Suprapubic skin (tissue), 4 donors: Measurements from ENCODE around the gene UNC13D. TPM values are rescaled to one million over a fixed set of nuclear protein-coding genes. Genes with fewer than 3 reads are reported as not detected.

ENCODE experiments used
- DNase-seq, 2 donors: peaks; one replicate each; pipeline ENCODE4 v3.0.0-alpha.2; 2019; ENCODE audit warnings: low spot score in 2 of 2
- H3K27ac ChIP-seq: fragments of 200-600 bp; sonication (generic); one replicate; pipeline ENCODE4 v1.5.1; 2019
- H3K27me3 ChIP-seq: fragments of 200-600 bp; sonication (generic); one replicate; pipeline ENCODE4 v1.5.1; 2019
- H3K36me3 ChIP-seq: fragments of 200-600 bp; sonication (generic); one replicate; pipeline ENCODE4 v1.5.1; 2019
- H3K4me1 ChIP-seq: fragments of 200-600 bp; sonication (generic); one replicate; pipeline ENCODE4 v1.5.1; 2019
- H3K4me3 ChIP-seq: fragments of 200-600 bp; sonication (generic); one replicate; pipeline ENCODE4 v1.5.1; 2019; ENCODE audit warnings: mild to moderate bottlenecking
- H3K9me3 ChIP-seq: fragments of 200-600 bp; sonication (generic); one replicate; pipeline ENCODE4 v1.5.1; 2019
- CTCF ChIP-seq, 2 donors: fragments of 200-600 bp in 1 of 2; fragments of 450-650 bp in 1 of 2; sonication (generic) in 1 of 2; IDR thresholded peaks; one replicate each; pipeline ENCODE4 v1.5.1; 2016 to 2019; ENCODE audit warnings: antibody characterized with exemption in 2 of 2, mild to moderate bottlenecking in 1 of 2, moderate library complexity in 1 of 2
- EP300 ChIP-seq: sonication (generic); formaldehyde crosslinking; IDR thresholded peaks from one replicate; pipeline ENCODE4 v1.6.1; 2017; ENCODE audit warnings: antibody characterized with exemption
- POLR2A ChIP-seq, 2 donors: fragments of 450-650 bp; IDR thresholded peaks; one replicate each; pipeline ENCODE4 v1.6.1; 2017; ENCODE audit warnings: antibody characterized with exemption in 2 of 2, mild to moderate bottlenecking in 2 of 2, moderate library complexity in 2 of 2
- POLR2AphosphoS5 ChIP-seq, 3 donors: sonication (generic); formaldehyde crosslinking; IDR thresholded peaks; one replicate each; pipeline ENCODE4 v1.6.1; 2017; ENCODE audit warnings: antibody characterized with exemption in 3 of 3
- WGBS: methylation state at CpG from one replicate; pipeline ENCODE4 v1.1.5; 2018; 5-methylcytosine and 5-hydroxymethylcytosine counted together
- total RNA-seq, 4 donors: library from RNA; depleted of rRNA; stranded (reverse); fragments of >200 nt; gene quantifications; one replicate each; pipeline ENCODE4 v1.1.0, GENCODE V29; 2016

Gene UNC13D
- total RNA-seq, 4 donors from 2014 or later, result 5.2 to 21.0 (median 7.2) TPM

GRCh38 chr17:75846692-75847613 lies 2.7 kb upstream of the UNC13D start:
- Histone ChIP-seq H3K27me3 (no peaks in the 10 kb centered on the region), H3K4me3 (no peak overlapping the region), H3K36me3 (peaks cover 58% of the 10 kb centered on the region), H3K9me3 (no peaks in the 10 kb centered on the region), H3K27ac (peak overlapping the region; percentile 86), H3K4me1 (peaks cover 63% of the 10 kb centered on the region)
- DNase-seq, result peak; percentile 69 to 74
- TF ChIP-seq CTCF (IDR thresholded peaks at IDR 0.05), result no peak
- no peak for TF ChIP-seq POLR2A (IDR thresholded peaks at IDR 0.05)
- TF ChIP-seq POLR2AphosphoS5 (IDR thresholded peaks at IDR 0.05), result no peak
- no peak for TF ChIP-seq EP300
- 84% methylated on average over 20 of the region's 34 CpGs for WGBS

- peaks cover 56% of the 10 kb centered on the region for H3K4me1 ChIP-seq
- H3K4me3 ChIP-seq, result no peak overlapping the region
- no peaks in the 10 kb centered on the region for H3K27me3 ChIP-seq
- peak overlapping the region; percentile 86 for H3K27ac ChIP-seq
- no peak for TF ChIP-seq EP300
- 75% methylated on average over 18 of the region's 22 CpGs for WGBS
- H3K36me3 ChIP-seq, result peaks cover 49% of the 10 kb centered on the region
- no peaks in the 10 kb centered on the region for H3K9me3 ChIP-seq
- peak in 1 of 2 donors; percentile 71 for DNase-seq
These were observed 1.9 kb upstream of the UNC13D start for GRCh38 chr17:75845933-75846691.

- TF ChIP-seq POLR2AphosphoS5 (IDR thresholded peaks at IDR 0.05), result peak in 1 of 3 donors; percentile 40
- peak; percentile 85 to 97 for TF ChIP-seq CTCF (IDR thresholded peaks at IDR 0.05)
- TF ChIP-seq POLR2A (IDR thresholded peaks at IDR 0.05), result no peak
- Histone ChIP-seq H3K9me3 (no peaks in the 10 kb centered on the region), H3K4me1 (peaks cover 56% of the 10 kb centered on the region), H3K27ac (peak overlapping the region; percentile 86), H3K36me3 (peaks cover 43% of the 10 kb centered on the region), H3K27me3 (no peaks in the 10 kb centered on the region), H3K4me3 (peak overlapping the region; percentile 14)
- peak; percentile 93 for DNase-seq
- WGBS, result 12% methylated on average over 16 of the region's 21 CpGs
These were observed 981 bp upstream of the UNC13D start for GRCh38 chr17:75845058-75845711.

GRCh38 chr17:75844530-75845057 lies 390 bp upstream of the UNC13D start:
- no peaks in the 10 kb centered on the region for H3K27me3 ChIP-seq
- peaks cover 43% of the 10 kb centered on the region for H3K36me3 ChIP-seq
- peak overlapping the region; percentile 37 for H3K4me3 ChIP-seq
- TF ChIP-seq POLR2A (IDR thresholded peaks at IDR 0.05), result no peak
- no peak for TF ChIP-seq CTCF (IDR thresholded peaks at IDR 0.05)
- no peak for TF ChIP-seq EP300
- peaks cover 52% of the 10 kb centered on the region for H3K4me1 ChIP-seq
- peak overlapping the region; percentile 86 for H3K27ac ChIP-seq
- WGBS, result no CpG with 5 or more reads among the region's 14 CpGs
- H3K9me3 ChIP-seq, result no peaks in the 10 kb centered on the region
- peak in 1 of 2 donors; percentile 82 for DNase-seq

GRCh38 chr17:75842963-75843576 lies 1.1 kb downstream of the UNC13D start:
- 80% methylated on average over 9 of the region's 22 CpGs for WGBS
- peaks cover 42% of the 10 kb centered on the region for H3K4me1 ChIP-seq
- no peaks in the 10 kb centered on the region for H3K9me3 ChIP-seq
- TF ChIP-seq CTCF (IDR thresholded peaks at IDR 0.05) (no peak), POLR2AphosphoS5 (IDR thresholded peaks at IDR 0.05) (no peak), EP300 (no peak), POLR2A (IDR thresholded peaks at IDR 0.05) (no peak)
- DNase-seq, result no peak
- peaks cover 32% of the 10 kb centered on the region for H3K36me3 ChIP-seq
- peak overlapping the region; percentile 86 for H3K27ac ChIP-seq
- no peaks in the 10 kb centered on the region for H3K27me3 ChIP-seq
- H3K4me3 ChIP-seq, result peak overlapping the region; percentile 37
